IPS-NIHi11 (cell line): Measurements from ENCODE around the gene AP3S2.
"Not testable (repeated sequence)": the region's sequence is repeated elsewhere in the genome, so short reads cannot be mapped to it uniquely, and the experiment has no call there.

Experiments
- DNase-seq: peaks from one replicate; pipeline ENCODE4 v3.0.0; 2012; ENCODE audit warnings: mixed read lengths, low spot score

AP3S2 gene

DNA sequence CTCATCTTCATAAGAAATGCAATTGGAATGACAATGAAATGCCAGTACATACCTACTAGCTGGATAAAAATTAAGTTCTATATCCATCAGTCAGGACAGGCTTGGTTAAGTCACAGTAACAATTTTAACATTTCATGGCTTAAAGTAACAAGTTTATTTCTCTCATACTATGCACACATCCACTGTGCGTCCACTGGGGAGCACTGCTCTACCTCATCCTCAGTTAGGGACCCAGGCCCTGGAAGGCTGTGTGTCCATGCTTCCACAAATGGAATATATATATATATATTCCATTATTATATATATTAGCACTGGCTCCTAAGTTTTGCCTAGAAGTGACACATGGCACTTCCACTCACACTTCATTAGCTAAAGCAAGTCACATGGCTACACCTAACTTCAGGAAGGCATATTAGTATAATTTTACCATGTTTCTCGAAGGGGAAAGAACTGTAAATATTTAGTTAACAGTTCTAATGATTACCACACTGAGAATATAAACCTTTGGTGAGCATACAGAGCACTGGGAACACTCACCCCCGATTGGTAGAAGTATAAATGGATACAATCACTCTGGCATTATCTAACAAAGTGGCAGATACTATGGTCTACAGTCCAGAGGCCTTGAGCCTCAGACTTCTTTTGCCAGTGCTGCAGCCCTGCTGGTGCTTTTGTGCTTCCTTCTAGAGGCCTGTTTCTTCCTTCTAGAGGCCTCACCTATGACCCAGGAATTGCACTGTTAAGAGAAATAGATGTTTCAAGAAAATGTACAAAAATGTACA, 28.6 kb downstream of the AP3S2 start:
- no peak for DNase-seq

DNA sequence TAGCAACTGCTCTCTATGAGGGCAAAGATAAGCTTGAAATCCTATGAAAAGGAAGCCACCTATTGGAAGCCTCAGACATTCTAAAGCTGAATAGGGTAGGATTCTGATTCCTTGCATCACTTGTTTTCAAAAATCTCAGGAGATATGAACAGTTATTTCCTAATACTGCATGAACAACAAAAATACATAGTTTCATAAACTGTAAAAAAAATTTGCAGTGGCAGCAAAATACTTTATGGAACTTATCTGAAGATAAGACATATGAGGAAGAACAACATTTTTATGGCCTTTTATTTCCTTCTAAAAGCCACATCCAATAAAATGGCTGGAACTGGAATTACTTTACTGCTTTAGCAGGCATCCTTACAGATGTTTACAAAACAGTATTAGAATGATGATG, 29.9 kb downstream of the AP3S2 start:
- DNase-seq = no peak

- DNase-seq = no peak
These were observed 32.9 kb downstream of the AP3S2 start for GRCh38 chr15:89860891-89861290.

DNA sequence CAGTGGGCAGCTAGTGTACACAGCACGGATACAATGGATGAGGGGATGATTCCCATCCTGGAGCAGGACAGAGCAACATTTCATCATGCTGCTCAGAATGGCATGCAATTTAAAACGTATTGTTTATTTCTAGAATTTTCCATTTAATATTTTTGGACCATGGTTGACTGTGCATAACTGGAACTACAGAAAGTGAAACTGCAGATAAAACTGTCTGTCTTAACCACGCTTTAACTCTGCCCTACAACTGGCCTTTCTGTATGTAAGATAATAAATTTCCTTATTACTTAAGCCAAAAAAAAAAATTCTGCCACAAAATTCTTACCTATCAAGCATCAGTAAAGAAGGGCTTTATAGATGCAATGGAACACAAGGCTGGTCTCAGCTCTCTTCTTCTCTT, 33.4 kb downstream of the AP3S2 start:
- no peak for DNase-seq

GRCh38 chr15:89858661-89859458, 34.9 kb downstream of the AP3S2 start:
- no peak for DNase-seq

DNA sequence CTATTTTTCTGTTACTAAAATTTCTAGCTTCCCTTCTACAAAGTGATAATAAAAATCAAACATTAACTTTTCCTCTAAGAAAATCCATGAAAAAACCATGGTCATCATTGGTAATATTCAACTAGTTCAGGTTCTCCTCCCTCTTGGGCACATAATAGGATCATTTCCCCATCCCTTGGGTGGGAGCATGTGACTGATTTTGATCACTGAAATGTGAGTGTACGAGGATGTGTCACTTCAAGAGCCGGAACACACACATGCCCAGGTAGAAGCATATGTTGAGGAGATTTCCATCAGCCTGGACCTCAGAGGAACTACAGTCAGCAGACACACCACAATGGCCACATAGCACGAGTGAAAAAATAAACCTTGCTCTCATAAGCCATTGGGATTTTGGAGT, 36.1 kb downstream of the AP3S2 start:
- no peak for DNase-seq

- no peak for DNase-seq
These were observed 37.8 kb downstream of the AP3S2 start for GRCh38 chr15:89855948-89856347.

- not testable (repeated sequence) for DNase-seq
These were observed 38.9 kb downstream of the AP3S2 start for GRCh38 chr15:89854863-89855262.

DNA sequence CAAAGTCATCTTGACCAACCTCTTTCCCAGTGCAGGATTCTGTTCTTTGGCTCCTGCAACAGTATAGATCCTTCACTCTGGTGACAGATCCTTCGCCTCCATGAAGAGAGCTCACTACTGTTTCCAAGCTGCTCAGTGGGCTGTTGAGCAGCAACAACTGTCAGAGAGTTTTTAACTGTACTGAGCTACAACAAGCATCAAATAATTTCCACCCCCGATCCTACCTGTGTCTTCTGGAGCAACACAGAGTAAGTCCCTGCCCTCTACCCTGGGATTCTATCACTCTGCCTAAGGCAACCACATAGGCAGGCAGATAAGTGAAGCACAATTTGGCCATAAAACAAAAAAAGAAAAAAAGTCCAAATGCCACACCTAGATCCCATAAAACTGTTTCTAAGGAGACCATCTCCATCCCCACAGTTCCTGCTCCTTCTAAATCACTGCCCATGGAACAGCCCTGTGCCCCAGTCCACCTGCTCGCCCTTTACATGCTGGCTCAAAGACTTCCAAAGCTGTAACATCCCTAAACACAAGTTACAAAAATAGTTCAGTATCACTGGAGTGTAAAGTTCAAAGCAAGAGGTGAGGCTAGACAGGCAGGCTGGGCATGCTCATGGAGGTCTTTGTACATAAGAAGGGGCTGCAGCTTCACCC, 41.3 kb downstream of the AP3S2 start:
- no peak for DNase-seq

GRCh38 chr15:89851673-89852341, 42.0 kb downstream of the AP3S2 start:
- no peak for DNase-seq

- no peak for DNase-seq
These were observed 44.9 kb downstream of the AP3S2 start for GRCh38 chr15:89848970-89849292.

DNA sequence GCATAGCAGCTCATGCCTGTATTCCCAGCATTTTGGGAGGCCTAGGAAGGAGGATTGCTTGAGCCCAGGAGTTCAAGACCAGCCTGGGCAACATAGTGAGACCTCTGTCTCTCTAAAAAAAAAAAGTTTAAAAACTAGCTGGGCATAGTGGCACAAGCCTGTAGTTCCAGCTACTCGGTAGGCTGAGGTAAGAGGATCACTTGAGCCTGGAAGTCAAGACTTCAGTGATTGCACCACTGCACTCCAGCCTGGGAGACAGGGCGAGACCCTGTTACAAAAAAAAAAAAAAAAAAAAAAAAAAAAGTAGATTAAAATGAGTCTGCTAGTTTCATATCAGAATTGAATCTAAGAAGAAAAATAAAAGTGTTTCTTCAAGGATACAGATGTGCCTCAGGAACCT, 46.7 kb downstream of the AP3S2 start:
- DNase-seq = no peak

DNA sequence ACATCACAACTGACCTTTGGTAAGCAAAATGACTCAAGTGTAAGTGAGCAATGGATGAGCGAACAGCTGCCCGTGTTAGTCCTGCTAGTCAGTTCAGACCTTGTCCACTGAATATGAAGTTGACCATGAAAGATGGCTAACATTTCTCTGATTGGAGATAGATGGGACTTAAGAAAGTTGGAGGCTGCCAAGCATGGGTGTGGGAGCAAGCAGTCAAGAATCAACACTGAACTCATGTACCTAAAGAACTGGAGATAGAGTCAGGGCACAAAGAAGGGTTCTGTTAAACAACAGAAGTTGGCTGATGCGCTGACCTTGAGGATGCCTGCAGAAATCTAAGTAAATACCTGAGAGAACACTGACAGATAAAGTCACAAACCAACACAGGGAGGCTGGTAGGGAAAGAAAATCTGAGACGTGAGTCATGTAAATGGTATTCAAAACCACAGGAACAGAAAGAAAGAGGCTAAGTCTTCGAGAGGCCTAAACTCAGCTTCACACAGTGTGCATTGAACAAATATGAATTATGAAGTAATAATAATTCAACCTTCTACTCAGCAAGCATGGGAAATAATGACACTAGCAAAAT, 48.4 kb downstream of the AP3S2 start:
- no peak for DNase-seq

DNA sequence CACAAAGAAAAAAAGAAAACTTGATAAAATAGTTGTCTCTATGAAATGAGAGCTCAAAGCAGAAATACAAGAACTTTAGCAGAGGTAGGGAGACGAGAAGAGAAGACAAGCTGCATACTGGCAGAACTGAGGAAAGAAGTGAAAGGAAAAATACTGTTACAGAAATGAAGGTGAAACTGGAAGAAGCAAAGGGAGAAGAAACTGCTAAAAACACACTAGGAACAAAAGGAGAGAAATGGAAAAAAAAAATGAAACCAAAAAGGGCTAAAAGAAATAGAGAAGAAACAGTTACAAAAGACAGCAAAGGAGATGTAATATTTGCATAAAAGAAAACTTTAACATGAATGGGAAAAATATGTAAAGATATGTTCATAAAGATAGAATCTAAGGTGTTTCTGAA, 51.8 kb downstream of the AP3S2 start:
- no peak for DNase-seq

GRCh38 chr15:89841306-89841705, 52.5 kb downstream of the AP3S2 start:
- no peak for DNase-seq

DNA sequence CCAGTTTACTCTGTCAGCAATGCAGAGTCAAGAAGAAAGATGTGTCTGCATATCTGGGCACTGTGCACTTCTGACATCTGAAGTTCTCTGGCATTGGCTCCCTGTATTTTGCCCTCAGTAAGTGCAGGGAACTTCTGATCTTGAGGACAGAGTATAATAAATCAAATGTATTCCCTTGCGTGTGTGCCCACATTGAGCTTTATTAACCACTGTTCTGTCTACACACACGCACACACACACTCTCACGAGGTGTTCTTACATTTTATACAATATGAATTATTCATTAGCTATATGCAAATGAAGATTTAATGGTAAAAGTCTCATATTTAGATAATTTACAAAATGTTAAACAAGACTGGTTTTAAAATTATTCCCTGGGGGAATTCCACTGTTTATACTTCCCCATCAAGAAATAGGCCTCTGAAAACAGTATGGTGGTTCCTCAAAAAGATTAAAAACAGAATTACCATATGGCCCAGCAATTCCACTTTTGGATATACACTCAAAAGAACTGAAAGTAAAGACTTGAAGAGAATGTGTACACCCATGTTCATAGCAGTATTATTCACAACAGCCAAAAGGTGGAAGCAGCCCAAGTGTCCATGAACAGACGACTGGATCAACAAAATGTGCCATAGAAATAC, 54.5 kb downstream of the AP3S2 start:
- no peak for DNase-seq

DNA sequence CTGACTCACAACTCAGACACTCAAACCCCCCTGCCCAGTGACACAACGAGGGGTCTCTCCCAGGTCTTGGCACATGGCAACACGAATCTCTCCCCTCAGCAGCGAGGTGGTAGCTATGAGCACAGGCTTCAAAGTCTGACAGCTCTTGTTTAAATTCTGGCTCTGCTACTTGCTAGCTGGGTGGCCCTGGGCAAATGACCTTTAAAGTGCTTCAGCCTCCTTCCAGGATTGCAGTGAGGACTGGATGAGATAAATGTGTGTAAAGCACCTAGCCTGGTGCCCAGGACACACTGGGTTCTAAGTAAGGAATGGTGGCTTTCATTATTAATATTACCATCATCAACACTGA, 56.0 kb downstream of the AP3S2 start:
- no peak for DNase-seq

DNA sequence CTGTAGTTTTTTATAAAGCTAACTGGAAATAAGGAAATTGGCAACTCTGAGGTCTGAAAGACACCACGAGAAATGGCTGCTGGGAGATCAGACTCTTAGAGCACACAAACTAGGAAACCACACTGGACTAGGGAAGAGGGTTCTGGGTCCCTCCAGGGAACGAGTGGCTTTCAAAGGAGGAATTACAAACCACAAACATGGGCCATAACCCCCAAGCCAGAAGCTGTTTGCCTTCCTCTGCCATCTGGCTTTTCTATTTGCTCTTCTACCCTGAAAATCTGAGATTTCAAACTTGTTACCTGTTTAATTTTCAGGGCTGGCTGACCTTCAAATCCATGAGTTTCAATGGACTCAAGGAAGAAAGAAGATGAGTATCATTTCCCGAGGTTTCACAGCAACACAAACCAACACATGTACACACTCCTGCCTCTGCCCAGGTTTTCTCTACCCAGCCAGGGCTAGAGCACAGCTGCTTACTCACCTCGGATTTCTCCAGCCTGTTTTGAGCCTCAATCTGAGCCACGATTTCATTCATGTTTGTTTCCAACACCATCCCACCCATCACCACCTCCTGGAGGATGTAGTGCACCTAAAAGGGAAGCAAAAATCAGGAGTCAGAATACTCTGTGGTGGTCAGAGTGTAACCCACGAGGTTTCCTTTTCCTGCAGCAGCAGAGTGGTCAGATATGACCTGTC, 56.5 kb downstream of the AP3S2 start:
- DNase-seq = no peak

GRCh38 chr15:89836267-89837133, 57.3 kb downstream of the AP3S2 start:
- DNase-seq = no peak

DNA sequence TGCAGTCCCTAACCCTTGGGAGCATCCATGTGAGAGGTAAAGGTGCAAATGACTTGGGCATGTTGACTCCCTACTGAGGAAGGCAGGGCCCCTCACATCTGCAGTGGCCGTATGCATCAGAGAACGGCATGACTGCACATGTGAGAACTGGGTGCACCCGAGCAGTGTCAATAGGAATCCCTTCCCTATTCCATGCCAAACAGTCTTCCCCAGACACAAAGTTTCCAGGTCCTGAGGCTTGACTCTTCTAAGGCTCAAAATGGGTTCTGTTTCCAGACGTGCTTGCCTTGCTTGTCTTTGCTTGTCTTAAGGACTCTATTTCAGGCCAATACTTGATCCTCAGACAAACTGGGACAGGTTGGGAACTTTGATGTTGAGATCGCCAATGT, 58.6 kb downstream of the AP3S2 start:
- no peak for DNase-seq
